Stimulated activated CD4-positive, alpha-beta T cell treated with anti-CD3 and anti-CD28 coated beads, Interleukin-4, amount 100 ng/mL, for 4 hours (primary cell): ENCODE results near the gene DDR2.
"Not testable (repeated sequence)": the region's sequence is repeated elsewhere in the genome, so short reads cannot be mapped to it uniquely, and the experiment has no call there.

ENCODE experiments used
- DNase-seq, 2 experiments: peaks; one replicate each; pipeline ENCODE4 v3.0.0-alpha.2; 2020

DDR2 gene

DNA sequence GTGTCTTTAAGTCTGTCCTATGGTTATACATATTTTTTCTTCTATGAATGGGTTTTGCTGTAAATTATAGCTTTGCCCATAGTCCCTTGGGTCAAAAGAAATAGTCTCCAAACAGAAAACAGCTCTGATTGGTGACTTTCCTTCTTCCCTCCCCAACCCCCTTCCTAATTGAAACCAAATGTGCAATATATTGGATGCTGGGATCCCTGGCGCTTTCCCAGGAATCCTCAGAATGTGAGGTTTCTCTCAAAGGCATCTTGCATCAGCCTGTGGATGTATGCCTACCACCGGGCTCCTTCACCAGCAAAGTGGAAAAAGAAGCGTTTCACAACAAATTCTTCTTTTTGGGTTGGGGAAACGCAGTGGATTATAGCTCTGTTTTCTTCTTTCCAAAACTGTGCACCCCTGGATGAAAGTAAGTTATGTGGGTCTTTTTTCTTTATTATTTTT, at the start of gene DDR2:
Gene DDR2, plus strand, starts transcription at position 248 of the 450 bp plus-strand sequence. CDS start 86,600 bp downstream, outside the sequence.
- no peak for DNase-seq

DNA sequence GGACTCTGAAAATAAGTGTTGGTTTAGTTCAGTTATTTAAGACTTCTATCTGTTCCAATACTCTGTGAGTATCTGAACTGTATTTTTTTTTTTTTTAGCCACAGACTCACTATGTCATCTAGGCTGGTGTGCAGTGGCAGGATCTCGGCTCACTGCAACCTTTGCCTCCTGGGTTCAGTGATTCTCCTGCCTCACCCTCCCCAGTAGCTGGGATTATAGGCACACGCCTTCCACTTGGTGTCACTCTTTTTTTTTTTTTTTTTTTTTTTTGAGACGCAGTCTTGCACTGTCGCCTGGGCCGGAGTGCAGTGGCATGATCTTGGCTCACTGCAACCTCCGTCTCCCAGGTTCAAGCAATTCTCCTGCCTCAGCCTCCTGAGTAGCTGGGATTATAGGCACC, 49.4 kb upstream of the DDR2 start:
- not testable (repeated sequence) for DNase-seq

DNA sequence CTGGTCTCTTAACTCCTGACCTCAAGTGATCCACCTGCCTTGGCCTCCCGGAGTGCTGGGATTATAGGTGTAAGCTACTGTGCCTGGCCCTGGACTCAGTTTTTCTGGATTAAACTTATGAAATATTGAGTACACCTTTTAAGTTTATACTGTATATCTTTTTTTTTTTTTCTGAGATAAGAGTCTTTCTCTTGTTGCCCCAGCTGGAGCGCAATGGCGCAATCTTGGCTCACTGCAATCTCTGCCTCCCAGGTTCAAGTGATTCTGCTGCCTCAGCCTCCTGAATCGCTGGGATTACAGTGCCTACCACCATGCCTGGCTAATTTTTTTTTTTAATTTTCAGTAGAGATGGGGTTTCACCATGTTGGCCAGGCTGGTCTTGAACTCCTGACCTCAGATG, 47.2 kb upstream of the DDR2 start:
- DNase-seq: not testable (repeated sequence)

DNA sequence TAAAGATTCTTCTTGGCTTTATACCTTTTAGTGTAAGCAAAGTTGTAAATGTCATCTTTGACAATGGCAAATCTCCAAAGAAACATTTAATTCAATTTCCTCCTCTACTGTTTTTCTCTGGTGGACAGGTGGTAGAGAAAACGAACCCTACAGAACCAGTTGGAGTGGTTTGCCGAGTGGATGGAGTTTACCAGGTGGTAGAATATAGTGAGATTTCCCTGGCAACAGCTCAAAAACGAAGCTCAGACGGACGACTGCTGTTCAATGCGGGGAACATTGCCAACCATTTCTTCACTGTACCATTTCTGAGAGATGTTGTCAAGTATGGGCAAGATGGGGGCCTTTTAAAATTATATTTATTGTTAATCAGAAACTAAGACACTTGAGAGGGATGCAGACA, 44.9 kb upstream of the DDR2 start:
- no peak for DNase-seq

DNA sequence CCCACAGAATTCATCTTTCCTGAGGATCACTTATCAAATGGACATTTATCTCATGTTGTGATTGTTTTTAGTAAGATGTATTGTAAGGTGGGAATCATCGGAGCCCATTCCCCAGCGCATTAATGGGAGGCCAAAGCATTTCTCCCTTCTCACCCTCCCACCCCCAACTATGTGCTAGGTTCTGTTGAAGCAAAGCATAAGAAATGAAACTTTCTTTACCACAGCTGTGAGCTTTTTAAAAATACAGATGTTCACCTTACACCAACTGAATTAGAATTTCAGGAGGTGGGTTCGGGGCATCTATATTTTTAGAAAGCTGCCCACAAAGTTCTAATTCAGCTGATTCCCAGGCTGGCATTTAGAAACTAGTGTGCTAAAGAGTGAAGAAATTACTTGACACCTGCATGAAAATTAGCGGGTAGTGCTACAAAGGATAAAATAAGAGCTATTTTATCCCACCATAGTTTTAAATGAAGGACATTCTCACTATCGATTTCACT, 44.5 kb upstream of the DDR2 start:
- no peak for DNase-seq

DNA sequence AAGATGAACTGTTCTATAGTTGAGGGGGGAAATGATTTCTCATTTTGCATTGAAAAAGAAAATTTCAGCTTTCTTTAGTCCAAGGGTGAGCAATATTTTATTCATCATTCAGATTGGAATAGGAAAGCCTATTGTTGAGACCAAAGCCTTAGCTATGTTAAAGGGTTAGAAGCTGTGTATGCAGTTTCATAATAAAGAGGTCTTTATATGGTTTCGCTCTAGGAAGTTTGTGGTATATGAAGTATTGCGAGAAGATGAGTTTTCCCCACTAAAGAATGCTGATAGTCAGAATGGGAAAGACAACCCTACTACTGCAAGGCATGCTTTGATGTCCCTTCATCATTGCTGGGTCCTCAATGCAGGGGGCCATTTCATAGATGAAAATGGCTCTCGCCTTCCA, 42.2 kb upstream of the DDR2 start:
- DNase-seq: no peak

DNA sequence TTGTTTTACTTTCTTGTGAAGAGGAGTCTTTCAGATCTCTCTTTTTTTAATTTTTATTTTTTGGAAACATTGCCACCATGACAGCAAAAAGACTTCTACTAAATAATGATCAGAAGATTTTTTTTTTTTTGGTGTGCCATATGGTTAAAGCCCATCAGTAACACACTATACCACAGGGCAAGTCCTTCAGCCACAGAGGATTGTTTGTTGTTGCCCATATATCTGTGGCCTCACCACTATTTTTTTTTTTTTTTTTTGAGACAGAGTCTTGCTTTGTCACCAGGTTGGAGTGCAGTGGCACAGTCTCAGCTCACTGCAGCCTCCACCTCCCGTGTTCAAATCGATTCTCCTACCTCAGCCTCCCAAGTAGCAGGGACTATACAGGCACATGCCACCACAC, 41.6 kb upstream of the DDR2 start:
- DNase-seq: no peak

DNA sequence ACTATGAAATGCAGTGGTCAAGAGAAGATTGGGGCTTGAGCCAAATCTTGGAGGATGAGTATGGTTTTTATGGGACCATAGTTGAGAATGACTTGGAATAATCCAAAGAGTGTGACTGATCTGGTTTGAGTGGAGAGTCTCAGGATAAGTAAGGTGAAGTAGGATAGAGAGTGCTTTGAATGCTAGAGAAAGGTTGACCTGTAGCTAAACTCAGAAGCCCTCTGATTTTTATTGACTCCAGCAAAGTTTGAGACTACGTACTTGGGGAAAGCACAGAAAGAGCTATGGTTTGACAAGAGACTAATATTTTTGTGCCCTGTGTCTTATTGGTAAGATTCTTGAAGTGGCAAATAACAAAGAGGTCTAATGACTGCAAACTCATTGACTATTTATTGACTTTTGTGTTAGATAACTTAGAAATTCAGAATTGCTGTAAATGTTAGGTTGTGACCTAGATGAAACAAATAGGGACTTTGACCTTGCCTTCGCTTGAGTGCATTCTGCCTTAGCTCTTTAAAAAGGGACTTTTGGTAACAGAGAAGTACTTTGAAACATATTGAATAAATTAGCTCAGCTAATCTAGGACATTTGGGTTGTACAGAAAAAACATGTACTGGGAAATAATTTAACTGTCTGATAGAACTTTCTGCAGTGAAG, 35.6 kb upstream of the DDR2 start:
- DNase-seq: no peak

DNA sequence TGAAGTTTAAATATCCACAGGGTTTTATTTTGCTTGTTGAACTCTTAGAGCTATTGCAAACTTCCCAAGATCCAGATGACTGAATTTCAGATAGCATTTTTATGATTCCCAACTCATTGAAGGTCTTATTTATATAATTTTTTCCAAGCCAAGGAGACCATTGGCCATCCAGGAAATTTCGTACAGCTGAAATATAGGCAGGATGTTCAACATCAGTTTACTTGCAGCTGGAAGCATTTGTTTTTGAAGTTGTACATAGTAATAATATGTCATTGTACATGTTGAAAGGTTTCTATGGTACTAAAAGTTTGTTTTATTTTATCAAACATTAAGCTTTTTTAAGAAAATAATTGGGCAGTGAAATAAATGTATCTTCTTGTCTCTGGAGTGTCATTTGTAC, 32.8 kb upstream of the DDR2 start:
- no peak for DNase-seq

DNA sequence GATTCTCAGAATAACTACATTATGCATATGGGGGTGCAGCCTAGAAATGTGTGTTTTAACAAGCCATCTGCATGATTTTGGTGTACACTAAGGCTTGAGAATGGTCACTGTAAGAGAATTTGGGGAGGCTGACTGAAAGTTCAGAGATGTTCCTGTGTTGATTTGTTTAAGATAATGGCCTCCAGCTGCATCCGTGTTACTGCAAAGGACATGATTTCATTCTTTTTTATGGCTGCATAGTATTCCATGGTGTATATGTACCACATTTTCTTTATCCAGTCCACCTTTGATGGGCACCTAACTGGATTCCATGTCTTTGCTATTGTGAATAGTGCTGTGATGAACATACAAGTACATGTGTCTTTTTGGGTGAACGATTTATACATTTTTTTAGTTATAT, 29.1 kb upstream of the DDR2 start:
- DNase-seq: not testable (repeated sequence)

DNA sequence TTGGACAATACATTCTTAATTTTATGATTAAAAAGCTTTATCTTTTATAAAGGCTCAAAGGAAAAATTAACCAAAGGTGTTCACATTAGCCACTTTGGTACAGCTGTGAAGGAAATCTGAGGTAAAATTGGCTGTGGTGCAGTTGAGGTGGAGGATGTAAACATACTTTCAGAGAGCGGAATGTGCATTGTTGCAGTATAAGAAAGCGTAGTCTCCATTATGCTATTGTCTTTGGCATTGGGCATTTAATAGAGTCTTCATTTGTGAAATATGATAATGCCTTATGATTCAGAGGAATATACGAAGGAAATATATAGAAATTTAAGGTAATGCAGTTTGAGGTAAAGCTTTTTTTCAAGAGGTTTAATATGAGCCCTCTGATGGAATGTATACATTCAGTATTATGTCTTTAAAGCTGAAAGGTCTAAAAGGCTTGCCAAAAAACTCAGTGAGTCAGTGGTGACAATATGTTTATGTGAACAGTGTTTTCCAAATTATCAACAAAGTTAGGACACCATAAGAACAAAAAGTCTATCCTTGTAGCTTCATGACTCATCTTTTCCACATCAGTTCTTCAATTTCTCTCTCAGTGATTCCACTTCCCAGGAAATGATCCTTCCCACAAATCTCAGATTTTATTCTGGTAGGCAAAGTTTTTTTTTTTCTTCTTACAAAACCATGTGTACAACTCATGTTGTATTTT, 26.9 kb upstream of the DDR2 start:
- DNase-seq: no peak

DNA sequence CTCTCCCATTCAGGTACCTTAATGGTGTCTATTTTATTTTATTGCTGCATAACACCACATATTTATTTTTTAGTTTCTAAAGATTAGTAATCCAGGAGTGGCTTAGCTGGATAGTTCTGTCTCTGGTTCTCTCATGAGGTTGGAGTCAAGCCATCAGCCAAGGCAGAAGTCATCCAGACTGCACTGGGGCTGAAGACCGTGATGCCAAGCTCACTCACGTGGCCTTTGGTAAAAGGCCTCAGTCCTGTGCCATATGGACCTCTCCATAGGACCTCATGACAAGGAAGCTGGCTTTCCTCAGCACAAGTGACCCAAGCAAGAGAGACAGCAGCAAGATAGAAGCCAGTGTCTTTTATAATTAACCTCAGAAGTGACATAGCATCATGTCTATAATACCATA, 23.0 kb upstream of the DDR2 start:
- DNase-seq: no peak

DNA sequence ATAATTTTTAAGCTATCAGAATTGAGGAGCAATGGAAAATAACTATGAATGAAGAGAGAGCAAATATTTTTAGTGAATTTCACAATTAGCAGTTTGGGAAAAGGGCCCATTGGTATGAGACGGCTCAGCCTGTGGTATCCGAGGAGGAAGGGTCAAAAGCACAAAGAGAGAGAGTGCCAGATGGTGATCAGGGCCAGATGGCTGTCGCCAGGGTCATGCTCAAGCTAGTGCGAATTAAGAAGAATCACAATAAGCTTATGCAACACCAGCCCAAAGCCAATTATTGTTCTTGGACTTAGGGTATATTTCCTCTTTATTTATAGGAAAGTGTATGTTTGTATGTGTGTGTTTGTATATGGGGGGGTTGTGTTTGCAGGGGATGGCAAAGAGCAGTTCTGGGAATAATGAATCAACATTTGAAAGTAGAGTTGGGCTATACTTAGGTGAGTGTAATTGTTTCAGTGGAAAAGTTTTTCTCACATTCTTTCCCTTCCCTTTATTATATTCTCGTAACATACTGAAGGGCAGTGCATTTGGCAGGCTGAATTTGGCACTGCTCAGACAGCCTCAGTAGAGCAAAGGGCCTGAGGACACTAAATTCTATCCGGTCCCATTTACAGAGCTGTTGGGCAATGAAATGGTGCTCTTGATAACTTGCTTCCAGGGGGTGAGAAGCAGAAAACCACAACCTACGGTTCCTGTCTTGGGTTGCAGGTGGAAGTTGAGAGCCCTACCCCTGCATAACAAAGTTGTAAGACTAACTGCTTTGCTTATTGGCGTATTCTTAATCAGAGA, 19.5 kb upstream of the DDR2 start:
- DNase-seq: no peak

DNA sequence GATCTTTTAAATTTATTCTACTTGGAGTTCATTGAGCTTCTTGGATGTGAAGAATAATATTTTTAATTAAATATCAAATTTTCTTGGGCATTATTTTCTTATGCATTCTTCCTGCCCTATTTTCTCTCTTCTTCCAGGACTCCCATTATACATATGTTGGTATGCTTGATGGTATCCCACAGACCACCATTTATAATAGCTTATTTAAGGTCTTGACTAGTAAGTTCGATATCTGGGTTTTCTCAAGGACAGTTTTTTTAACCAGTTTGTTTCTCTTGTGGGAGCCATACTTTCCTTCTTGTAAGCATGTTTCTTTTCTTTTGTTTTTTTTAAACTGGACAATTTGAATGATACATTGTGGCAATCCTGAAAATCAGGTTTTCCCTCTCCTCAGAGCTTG, 15.4 kb upstream of the DDR2 start:
- no peak for DNase-seq

DNA sequence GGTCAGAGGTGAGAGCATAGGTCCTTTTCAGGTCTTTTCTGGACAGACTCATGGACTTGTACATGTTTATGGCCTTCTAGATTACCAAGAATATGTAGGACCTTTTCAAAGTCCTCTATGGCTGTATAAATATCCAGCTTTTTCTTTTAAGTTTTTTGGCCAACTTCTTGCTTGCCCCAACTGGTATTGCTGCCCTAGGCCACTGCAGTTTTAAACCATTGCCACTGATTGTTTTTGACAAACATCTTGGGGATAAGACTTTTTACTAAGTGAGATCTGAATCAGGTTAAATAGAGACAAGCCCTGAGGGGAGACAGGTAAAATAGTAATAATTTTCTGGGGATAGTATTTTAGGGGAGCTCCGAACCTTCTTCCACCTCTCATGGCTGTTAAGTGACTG, 14.8 kb upstream of the DDR2 start:
- DNase-seq: no peak

DNA sequence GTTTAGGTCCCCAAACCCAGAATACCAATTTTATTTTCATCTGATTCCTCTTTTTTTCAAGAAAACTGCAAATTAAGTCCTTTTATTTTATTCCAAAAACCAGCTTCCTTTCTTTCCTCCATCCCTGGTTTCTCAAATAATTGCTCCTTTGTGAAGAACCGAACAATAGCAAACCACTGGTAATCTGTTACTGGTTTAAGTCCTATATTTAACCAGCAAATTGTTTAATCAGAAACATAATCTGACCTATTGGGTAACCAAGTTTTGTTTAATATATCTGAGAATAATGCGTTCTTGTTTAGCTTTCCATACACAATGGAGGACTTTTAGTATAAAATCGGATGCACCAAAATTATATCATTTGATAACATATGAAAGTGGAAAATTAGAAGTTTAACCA, 13.2 kb upstream of the DDR2 start:
- no peak for DNase-seq

DNA sequence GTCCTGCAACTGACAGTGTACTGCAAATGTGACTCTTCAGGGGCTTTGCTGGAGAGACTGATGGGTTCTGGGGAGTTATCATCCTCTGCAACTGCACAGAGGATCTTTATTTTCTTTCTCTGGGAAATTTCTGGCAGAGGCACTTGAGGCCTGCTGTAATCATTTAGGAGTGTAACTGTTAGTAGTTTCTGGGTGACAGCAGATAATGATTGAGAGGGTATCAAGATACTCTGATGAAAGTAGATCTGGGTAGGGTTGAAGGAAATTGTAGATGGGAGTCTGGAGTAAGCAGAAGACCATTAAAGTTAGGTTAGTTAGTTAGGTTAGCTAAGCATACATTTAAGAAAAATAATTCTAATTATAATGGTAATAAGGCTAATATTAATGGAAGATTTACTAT, 11.0 kb upstream of the DDR2 start:
- no peak for DNase-seq

DNA sequence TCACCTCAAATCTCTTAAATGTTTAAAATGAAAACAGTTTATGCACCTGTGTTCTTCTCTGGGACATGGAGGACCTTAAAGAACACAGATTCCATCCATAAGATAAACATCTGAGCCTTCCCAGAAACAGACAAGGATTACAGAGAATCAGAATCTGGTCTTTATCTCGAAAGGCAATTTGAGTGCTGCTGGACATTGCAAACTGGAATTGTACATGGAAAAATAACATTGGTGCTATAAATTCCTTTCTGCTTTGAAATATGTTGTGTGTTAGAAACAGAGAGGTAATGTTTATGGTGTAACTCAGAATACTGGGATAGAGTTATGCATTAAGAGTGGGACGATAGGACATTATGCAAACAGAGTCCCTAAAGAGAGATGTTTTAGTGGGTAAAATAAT, 6.6 kb upstream of the DDR2 start:
- no peak for DNase-seq

DNA sequence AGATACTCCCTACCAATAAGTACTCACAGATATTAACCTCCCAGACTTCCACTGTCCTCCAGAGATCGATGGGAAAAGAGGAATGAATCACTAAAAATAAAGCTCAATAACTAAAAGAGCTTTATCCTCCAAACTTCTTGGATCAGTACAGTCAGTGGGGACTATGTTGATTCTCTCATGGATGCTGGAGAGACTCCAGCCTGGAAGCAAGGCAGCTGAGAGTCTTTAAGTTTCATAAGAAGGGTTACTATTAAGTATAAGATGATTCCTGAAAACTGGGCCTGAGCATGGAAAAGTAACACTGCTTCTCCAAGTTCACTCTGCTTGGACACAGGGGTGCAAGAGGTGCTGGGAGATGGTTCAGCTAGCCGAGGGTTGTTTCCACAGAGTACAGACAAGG, 6.2 kb upstream of the DDR2 start:
- no peak for DNase-seq

DNA sequence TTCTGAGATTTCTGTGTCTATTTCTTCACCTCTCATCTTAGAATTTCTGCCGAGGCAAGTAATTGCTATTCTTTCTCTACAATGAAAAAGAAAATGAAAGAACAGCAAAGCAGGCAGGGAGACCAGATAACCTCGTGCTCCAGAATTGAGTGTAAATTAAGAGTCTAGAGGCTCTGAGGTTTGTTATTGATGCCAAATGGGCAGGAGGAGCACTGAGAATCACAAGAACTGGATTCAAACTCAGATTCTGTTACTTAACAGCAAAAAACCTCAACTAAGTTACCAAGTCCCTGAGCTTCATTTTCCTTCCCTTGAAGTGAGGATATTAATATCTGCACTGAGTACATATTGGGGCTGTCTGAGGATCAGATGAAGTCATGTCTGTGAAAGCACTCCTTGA, 5.5 kb upstream of the DDR2 start:
- no peak for DNase-seq

DNA sequence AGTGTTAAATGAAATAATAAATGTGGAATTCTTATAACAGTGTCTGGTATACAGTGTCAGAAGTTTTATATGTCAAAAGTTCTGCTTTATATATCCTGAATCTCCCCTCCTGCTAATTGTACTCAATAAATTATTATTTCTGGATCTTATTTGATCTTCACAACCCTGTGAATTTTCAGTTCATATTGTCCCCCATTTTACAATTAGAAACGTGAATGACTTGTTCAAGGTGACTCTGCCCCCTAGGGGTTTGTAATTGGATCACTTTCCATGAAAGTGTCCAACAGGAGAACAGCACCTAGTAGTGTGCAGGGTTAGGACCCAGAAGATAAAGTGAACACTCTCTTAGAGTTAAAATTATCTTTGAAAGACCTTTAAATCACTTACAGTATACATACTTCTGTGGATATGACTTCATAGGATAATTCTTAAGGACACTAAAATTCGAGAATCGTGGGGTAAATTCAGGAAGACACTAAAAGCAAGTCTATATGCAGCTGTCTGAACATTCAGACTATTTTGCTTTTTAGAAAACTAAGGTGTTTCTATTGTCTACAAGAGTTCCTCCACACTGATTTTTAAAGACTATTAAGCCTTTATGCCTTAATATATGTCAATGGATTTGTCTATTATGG, 4.5 kb upstream of the DDR2 start:
- DNase-seq: no peak

DNA sequence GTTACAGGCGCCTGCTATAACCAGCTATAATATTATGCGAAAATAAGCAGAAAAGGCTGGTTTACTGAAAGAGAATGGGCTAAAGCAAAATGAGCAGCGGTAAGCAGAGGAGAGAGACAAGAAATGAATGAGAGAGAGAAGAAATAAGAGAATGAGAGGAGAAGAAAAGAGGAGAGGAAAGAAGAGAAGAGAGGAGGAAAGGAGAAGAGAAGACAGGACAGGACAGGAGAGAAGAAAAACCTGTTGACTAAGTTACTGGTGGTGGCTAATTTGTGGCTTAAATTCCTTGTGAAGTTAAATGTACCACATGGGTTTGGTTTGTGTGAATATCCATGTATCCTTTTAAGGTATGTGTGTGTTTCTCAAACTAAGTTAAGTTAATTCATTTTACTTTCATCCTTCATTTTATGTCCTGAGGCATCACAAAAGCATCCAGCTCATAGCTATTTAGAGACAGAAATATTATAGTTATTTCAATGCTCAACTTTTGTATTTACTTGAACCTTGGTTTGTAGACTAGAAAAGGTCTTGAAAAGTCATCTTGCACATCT, 3.1 kb upstream of the DDR2 start:
- no peak for DNase-seq

DNA sequence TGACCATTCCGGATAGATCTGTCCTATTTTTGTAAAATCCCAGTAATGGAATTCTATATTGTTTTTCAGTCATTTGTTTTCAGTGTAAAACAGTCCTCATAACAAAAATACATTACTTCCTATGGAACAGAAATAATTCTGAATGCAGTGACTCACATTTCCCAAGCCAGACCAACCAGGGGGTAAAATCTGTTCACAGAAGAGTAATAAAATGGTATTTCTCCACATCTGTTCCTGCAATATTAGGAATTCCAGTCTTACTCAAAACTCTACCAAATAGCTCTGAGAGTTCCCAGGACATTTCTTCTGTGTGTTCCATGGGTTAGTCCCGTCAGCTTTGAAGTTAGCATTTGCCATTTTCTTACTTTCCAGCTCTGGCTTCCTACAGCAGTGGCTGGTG, 2.6 kb upstream of the DDR2 start:
- no peak for DNase-seq
